HCT116 (cell line): ENCODE data around the gene DOK5. TPM values are rescaled to one million over a fixed set of nuclear protein-coding genes. Genes with fewer than 3 reads are reported as not detected.

ENCODE experiments used
- ATAC-seq: fragments of 200-7000 bp; cut with Tn5 transposase; 2 replicates; pipeline ENCODE4 v1.9.1; 2020; ENCODE audit warnings: mild to moderate bottlenecking, moderate library complexity
- BruUV-seq: library from RNA; stranded (reverse); fragments of 400-500 nt; replicated peaks from 2 replicates; lab custom pipeline; 2021; lab: Mats Ljungman, UMichigan
- CTCF ChIA-PET: fragments of 300-600 bp; sonication (Branson Sonifier 250); formaldehyde crosslinking; loops from one replicate; lab custom pipeline; 2021; ENCODE audit warnings: antibody characterized with exemption; lab: Charles Lee
- POLR2A ChIA-PET: fragments of 300-600, 350-600 bp; sonication (Branson Sonifier 250); formaldehyde crosslinking; loops from one replicate; lab custom pipeline; 2021; ENCODE audit warnings: antibody characterized with exemption; lab: Charles Lee
- RAD21 ChIA-PET, 2 experiments: fragments of 300-600 bp; sonication (Branson Sonifier 250); formaldehyde crosslinking; loops; one replicate each; lab custom pipeline; 2023; ENCODE audit warnings: low total read pairs in 2 of 2; ENCODE audit not compliant: uncharacterized antibody in 2 of 2, unreplicated experiment in 2 of 2, low non-redundant PET in 1 of 2; lab: Charles Lee
- DNase-seq: peaks from one replicate; pipeline ENCODE4 v3.0.0-alpha.2; 2010; ENCODE audit warnings: low read depth, low spot score
- H2AFZ ChIP-seq: fragments of 200-600 bp; shearing (Covaris generic), sonication (generic); 2 replicates; pipeline ENCODE4 v1.6.1; 2017; ENCODE audit warnings: low read depth, mixed run types, mixed read lengths, antibody characterized with exemption, low read length; ENCODE audit not compliant: poor library complexity, severe bottlenecking
- H3K27ac ChIP-seq: 2 replicates; pipeline ENCODE4 v1.5.1; 2012; ENCODE audit warnings: low read depth, low read length
- H3K27me3 ChIP-seq: fragments of 200-600 bp; sonication (generic); 2 replicates; pipeline ENCODE4 v1.6.1; 2016; ENCODE audit warnings: mixed run types, low read length, mixed read lengths; ENCODE audit not compliant: insufficient read depth
- H3K36me3 ChIP-seq, 2 experiments: fragments of 200-500 bp in 1 of 2; fragments of 200-600 bp in 1 of 2; sonication (Bioruptor generic) in 1 of 2; sonication (generic) in 1 of 2; 2 replicates each; pipeline versions ENCODE4 v1.5.1 to v1.6.1; 2014 to 2016; ENCODE audit warnings: low read length in 2 of 2, inconsistent platforms in 1 of 2, mixed read lengths in 1 of 2, mixed run types in 1 of 2; ENCODE audit not compliant: insufficient read depth in 2 of 2, control insufficient read depth in 1 of 2
- H3K4me1 ChIP-seq, 2 experiments: fragments of 200-600 bp in 1 of 2; sonication (generic) in 1 of 2; 2 replicates each; pipeline versions ENCODE4 v1.5.1 to v1.6.1; 2012 to 2017; ENCODE audit warnings: low read length in 2 of 2, inconsistent platforms in 1 of 2, mild to moderate bottlenecking in 1 of 2, mixed read lengths in 1 of 2, mixed run types in 1 of 2, moderate library complexity in 1 of 2; ENCODE audit not compliant: insufficient read depth in 2 of 2, control insufficient read depth in 1 of 2
- H3K4me2 ChIP-seq: fragments of 200-600 bp; sonication (generic); 2 replicates; pipeline ENCODE4 v1.6.1; 2017; ENCODE audit warnings: mixed run types, low read length, mixed read lengths
- H3K4me3 ChIP-seq, 2 experiments: fragments of 200-600 bp in 1 of 2; sonication (generic) in 1 of 2; replicated peaks in 1 of 2; 2 replicates each; pipeline ENCODE4 v1.5.1; 2011 to 2016; ENCODE audit warnings: low read length in 2 of 2, control low read depth in 1 of 2, low read depth in 1 of 2, mild to moderate bottlenecking in 1 of 2, mixed read lengths in 1 of 2, mixed run types in 1 of 2
- H3K79me2 ChIP-seq: fragments of 200-600 bp; sonication (generic); 2 replicates; pipeline ENCODE4 v1.6.1; 2017; ENCODE audit warnings: mild to moderate bottlenecking, mixed run types, low read length, moderate library complexity, mixed read lengths; ENCODE audit not compliant: insufficient read depth
- H3K9ac ChIP-seq: fragments of 200-600 bp; sonication (generic); 2 replicates; pipeline ENCODE4 v1.6.1; 2016; ENCODE audit warnings: low read length, mixed read lengths
- H3K9me2 ChIP-seq: fragments of 200-600 bp; sonication (generic), shearing (Covaris generic); 2 replicates; pipeline ENCODE4 v1.6.1; 2017; ENCODE audit warnings: mixed run types, mild to moderate bottlenecking, moderate library complexity; ENCODE audit not compliant: insufficient read depth
- H3K9me3 ChIP-seq, 2 experiments: fragments of 200-500 bp in 1 of 2; fragments of 200-600 bp in 1 of 2; sonication (Bioruptor generic) in 1 of 2; sonication (generic) in 1 of 2; 2 replicates each; pipeline ENCODE4 v1.6.1; 2014 to 2017; ENCODE audit warnings: low read length in 2 of 2, mixed read lengths in 2 of 2, inconsistent platforms in 1 of 2, low read depth in 1 of 2, mild to moderate bottlenecking in 1 of 2, mixed run types in 1 of 2, moderate library complexity in 1 of 2; ENCODE audit not compliant: control insufficient read depth in 1 of 2, insufficient read depth in 1 of 2
- H4K20me1 ChIP-seq: fragments of 200-600 bp; sonication (generic), shearing (Covaris generic); 2 replicates; pipeline ENCODE4 v1.6.1; 2017; ENCODE audit warnings: mixed run types, mild to moderate bottlenecking, moderate library complexity; ENCODE audit not compliant: insufficient read depth
- CBX3 ChIP-seq: IDR thresholded peaks from 2 replicates; pipeline ENCODE4 v1.6.1; 2012; ENCODE audit warnings: low read depth
- CEBPB ChIP-seq: IDR thresholded peaks from 2 replicates; pipeline ENCODE4 v1.6.1; 2012; ENCODE audit warnings: low read depth
- CTCF ChIP-seq, 3 experiments: fragments of 200-600 bp in 1 of 3; sonication (generic) in 1 of 3; IDR thresholded peaks in 2 of 3; conservative IDR thresholded peaks in 1 of 3; 2 replicates each; pipeline ENCODE4 v1.5.1; 2012 to 2017; ENCODE audit warnings: low read depth in 2 of 3, low read length in 2 of 3, antibody characterized with exemption in 1 of 3, borderline replicate concordance in 1 of 3, control low read depth in 1 of 3, mild to moderate bottlenecking in 1 of 3, mixed read lengths in 1 of 3, mixed run types in 1 of 3, moderate library complexity in 1 of 3; ENCODE audit not compliant: insufficient read depth in 1 of 3
- EGR1 ChIP-seq: IDR thresholded peaks from 2 replicates; pipeline ENCODE4 v1.6.1; 2012; ENCODE audit warnings: low read depth
- ELF1 ChIP-seq: IDR thresholded peaks from 2 replicates; pipeline ENCODE4 v1.6.1; 2012; ENCODE audit warnings: low read depth, borderline replicate concordance
- EZH2phosphoT487 ChIP-seq: fragments of 200-600 bp; IDR thresholded peaks from 2 replicates; pipeline ENCODE4 v1.6.1; 2018; ENCODE audit warnings: antibody characterized with exemption, borderline replicate concordance
- FOSL1 ChIP-seq: IDR thresholded peaks from 2 replicates; pipeline ENCODE4 v1.6.1; 2012; ENCODE audit warnings: low read depth
- JUND ChIP-seq: IDR thresholded peaks from 2 replicates; pipeline ENCODE4 v1.6.1; 2012
- POLR2A ChIP-seq: IDR thresholded peaks from 2 replicates; pipeline ENCODE4 v1.7.0; 2011; ENCODE audit warnings: borderline replicate concordance; ENCODE audit not compliant: insufficient read depth, insufficient read length; ENCODE audit errors: extremely low read depth
- POLR2AphosphoS5 ChIP-seq: IDR thresholded peaks from 2 replicates; pipeline ENCODE4 v1.6.1; 2011; ENCODE audit warnings: mild to moderate bottlenecking, low read depth, low read length, moderate library complexity
- RAD21 ChIP-seq: IDR thresholded peaks from 2 replicates; pipeline ENCODE4 v1.6.1; 2012; ENCODE audit warnings: low read depth, mild to moderate bottlenecking
- REST ChIP-seq: IDR thresholded peaks from 2 replicates; pipeline ENCODE4 v1.6.1; 2012; ENCODE audit warnings: low read depth
- SIN3A ChIP-seq: IDR thresholded peaks from 2 replicates; pipeline ENCODE4 v1.6.1; 2012; ENCODE audit warnings: low read depth
- SP1 ChIP-seq: IDR thresholded peaks from 2 replicates; pipeline ENCODE4 v1.6.1; 2012; ENCODE audit warnings: low read depth
- TCF7L2 ChIP-seq: IDR thresholded peaks from 2 replicates; pipeline ENCODE4 v1.7.0; 2011; ENCODE audit warnings: borderline replicate concordance, inconsistent platforms; ENCODE audit not compliant: insufficient read depth, insufficient read length; ENCODE audit errors: extremely low read depth
- YY1 ChIP-seq: IDR thresholded peaks from 2 replicates; pipeline ENCODE4 v1.6.1; 2011; ENCODE audit warnings: low read length, low read depth, moderate library complexity, mild to moderate bottlenecking; ENCODE audit not compliant: insufficient replicate concordance; ENCODE audit errors: extremely low read depth
- ZBTB33 ChIP-seq: IDR thresholded peaks from 2 replicates; pipeline ENCODE4 v1.6.1; 2011; ENCODE audit warnings: mild to moderate bottlenecking, low read length, moderate library complexity; ENCODE audit not compliant: insufficient replicate concordance; ENCODE audit errors: extremely low read depth
- ZFX ChIP-seq: fragments of 450-650 bp; IDR thresholded peaks from 2 replicates; pipeline ENCODE4 v1.6.1; 2017
- intact Hi-C: fragments of 100-400 bp; cut with micrococcal nuclease; formaldehyde crosslinking; loops from 2 replicates; pipeline ENCODE4 v1.10.0; 2022
- total RNA-seq: library from RNA; stranded (reverse); gene quantifications from one replicate; pipeline ENCODE4 v1.2.1, GENCODE V29; 2021; ENCODE audit not compliant: unreplicated experiment

Gene DOK5
- total RNA-seq, 1 experiment from 2014 or later, result not detected

GRCh38 chr20:54497931-54498718 is 22.7 kb downstream of the DOK5 start:
- no peak overlapping the region for H3K4me2 ChIP-seq
- no peak overlapping the region for H2AFZ ChIP-seq
- H3K9me2 ChIP-seq, result no peaks in the 10 kb centered on the region
- no peak overlapping the region for H3K9ac ChIP-seq
- no TSS peak for BruUV-seq
- no peak overlapping the region for H3K27ac ChIP-seq
- no peaks in the 10 kb centered on the region for H3K79me2 ChIP-seq
- POLR2A ChIA-PET, result no interaction called here
- H3K4me3 ChIP-seq, result no peak overlapping the region
- ATAC-seq, result no peak
- no peaks in the 10 kb centered on the region for H4K20me1 ChIP-seq
- H3K36me3 ChIP-seq, result no peaks in the 10 kb centered on the region
- TF ChIP-seq SIN3A (no peak), SP1 (no peak), EGR1 (no peak), RAD21 (no peak), CBX3 (no peak), ELF1 (no peak), CEBPB (no peak), POLR2A (no peak), FOSL1 (no peak), CTCF (IDR thresholded peaks at IDR 0.05 in 2 of 3, conservative IDR thresholded peaks at IDR 0.05 in 1 of 3; ENCODE audit: borderline replicate concordance in 1 of 3, insufficient read depth in 1 of 3, low read depth in 2 of 3, low read length in 2 of 3) (no peak), ZFX (no peak), YY1 (no peak), POLR2AphosphoS5 (no peak), ZBTB33 (no peak), EZH2phosphoT487 (no peak), TCF7L2 (no peak), REST (no peak), JUND (no peak)
- DNase-seq, result no peak
- CTCF ChIA-PET, result no interaction called here
- no peaks in the 10 kb centered on the region for H3K4me1 ChIP-seq
- RAD21 ChIA-PET, result no interaction called here
- no peaks in the 10 kb centered on the region; the same call in 1 of the 2 replicates for H3K27me3 ChIP-seq
- intact Hi-C loops, result no loop called here
- H3K9me3 ChIP-seq, result no peaks in the 10 kb centered on the region
